Measurements from ENCODE around the gene PTPRG.

The PTPRG gene

GRCh38 chr3:61618231-61618630 lies 56.9 kb downstream of the PTPRG start:
- no peak overlapping the region for H3K4me2 ChIP-seq
- TF ChIP-seq CTCF (conservative IDR thresholded peaks at IDR 0.05; ENCODE audit: low read depth, low read length): no peak
- H4K20me1 ChIP-seq (ENCODE audit: insufficient read depth): no peaks in the 10 kb centered on the region
- no peaks in the 10 kb centered on the region for H3K36me3 ChIP-seq (ENCODE audit: insufficient read depth)
- H3K4me1 ChIP-seq (ENCODE audit: low read depth, poor library complexity, severe bottlenecking): no peaks in the 10 kb centered on the region
- no peaks in the 10 kb centered on the region for H3K27me3 ChIP-seq (ENCODE audit: insufficient read depth, low read depth)
- H3K27ac ChIP-seq: no peak overlapping the region
- H3K4me3 ChIP-seq (IDR thresholded peaks at IDR 0.05; ENCODE audit: insufficient read depth, low read depth, low read length): no peak overlapping the region
- no peak overlapping the region for H3K9ac ChIP-seq
- H2AFZ ChIP-seq (ENCODE audit: low read depth): no peak overlapping the region
- H3K79me2 ChIP-seq (ENCODE audit: insufficient read depth, low read depth): no peaks in the 10 kb centered on the region

DNA sequence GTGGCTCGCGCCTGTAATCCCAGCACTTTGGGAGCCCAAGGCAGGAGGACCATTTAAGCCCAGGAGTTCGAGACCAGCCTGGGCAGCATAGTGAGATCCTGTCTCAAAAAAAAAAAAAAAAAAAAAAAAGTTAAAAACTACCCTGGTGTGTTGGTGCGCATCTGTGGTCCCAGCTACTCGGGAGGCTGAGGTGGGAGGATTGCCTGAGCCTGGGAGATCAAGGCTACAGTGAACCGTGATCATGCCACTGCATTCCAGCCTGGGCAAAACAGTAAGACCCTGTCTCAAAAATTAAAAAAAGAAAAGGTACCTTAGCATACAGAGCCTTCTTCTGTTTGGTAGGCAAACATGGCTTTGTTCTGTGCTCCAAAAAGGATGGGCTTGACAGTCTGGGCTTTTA lies 57.5 kb downstream of the PTPRG start:
- Histone ChIP-seq H2AFZ (ENCODE audit: low read depth) (no peak overlapping the region), H3K4me1 (ENCODE audit: low read depth, poor library complexity, severe bottlenecking) (no peaks in the 10 kb centered on the region), H4K20me1 (ENCODE audit: insufficient read depth) (no peaks in the 10 kb centered on the region), H3K79me2 (ENCODE audit: insufficient read depth, low read depth) (no peaks in the 10 kb centered on the region), H3K4me2 (no peak overlapping the region), H3K27me3 (ENCODE audit: insufficient read depth, low read depth) (no peaks in the 10 kb centered on the region), H3K9ac (no peak overlapping the region), H3K27ac (no peak overlapping the region), H3K36me3 (ENCODE audit: insufficient read depth) (no peaks in the 10 kb centered on the region), H3K4me3 (IDR thresholded peaks at IDR 0.05; ENCODE audit: insufficient read depth, low read depth, low read length) (no peak overlapping the region)
- no peak for TF ChIP-seq CTCF (conservative IDR thresholded peaks at IDR 0.05; ENCODE audit: low read depth, low read length)

- Histone ChIP-seq H3K4me2 (no peak overlapping the region), H3K4me3 (IDR thresholded peaks at IDR 0.05; ENCODE audit: insufficient read depth, low read depth, low read length) (no peak overlapping the region), H3K27ac (no peak overlapping the region), H3K79me2 (ENCODE audit: insufficient read depth, low read depth) (no peaks in the 10 kb centered on the region), H3K4me1 (ENCODE audit: low read depth, poor library complexity, severe bottlenecking) (no peaks in the 10 kb centered on the region), H3K27me3 (ENCODE audit: insufficient read depth, low read depth) (no peaks in the 10 kb centered on the region), H3K9ac (no peak overlapping the region), H2AFZ (ENCODE audit: low read depth) (no peak overlapping the region), H3K36me3 (ENCODE audit: insufficient read depth) (no peaks in the 10 kb centered on the region), H4K20me1 (ENCODE audit: insufficient read depth) (no peaks in the 10 kb centered on the region)
- no peak for TF ChIP-seq CTCF (conservative IDR thresholded peaks at IDR 0.05; ENCODE audit: low read depth, low read length)
These were observed 58.7 kb downstream of the PTPRG start for GRCh38 chr3:61620073-61620472.

DNA sequence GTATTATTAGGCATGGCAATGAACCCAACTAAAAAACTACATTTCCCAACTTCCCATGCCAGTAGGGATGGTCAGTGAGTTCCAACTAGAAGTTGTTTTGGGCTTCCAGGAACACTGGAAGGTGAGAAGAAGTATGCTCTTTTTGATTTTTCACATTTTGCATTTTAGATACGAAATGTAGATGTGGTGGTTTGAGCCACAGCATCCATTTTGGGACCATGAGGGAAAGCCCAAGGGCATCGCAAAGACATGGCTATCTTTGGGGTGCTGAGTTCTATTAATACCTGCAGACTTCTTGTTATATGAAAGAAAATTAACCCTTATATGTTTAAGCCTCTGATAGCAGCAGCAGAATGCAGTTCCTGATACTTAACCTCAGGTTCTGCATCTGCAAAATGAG lies 62.9 kb downstream of the PTPRG start:
- Histone ChIP-seq H3K27me3 (ENCODE audit: insufficient read depth, low read depth) (no peaks in the 10 kb centered on the region), H3K4me1 (ENCODE audit: low read depth, poor library complexity, severe bottlenecking) (peaks cover 16% of the 10 kb centered on the region), H4K20me1 (ENCODE audit: insufficient read depth) (no peaks in the 10 kb centered on the region), H3K79me2 (ENCODE audit: insufficient read depth, low read depth) (no peaks in the 10 kb centered on the region), H3K4me2 (no peak overlapping the region), H3K27ac (no peak overlapping the region), H3K36me3 (ENCODE audit: insufficient read depth) (no peaks in the 10 kb centered on the region), H2AFZ (ENCODE audit: low read depth) (no peak overlapping the region), H3K4me3 (IDR thresholded peaks at IDR 0.05; ENCODE audit: insufficient read depth, low read depth, low read length) (no peak overlapping the region), H3K9ac (no peak overlapping the region)
- no peak for TF ChIP-seq CTCF (conservative IDR thresholded peaks at IDR 0.05; ENCODE audit: low read depth, low read length)

GRCh38 chr3:61625429-61625828 lies 64.1 kb downstream of the PTPRG start:
- Histone ChIP-seq H3K79me2 (ENCODE audit: insufficient read depth, low read depth) (no peaks in the 10 kb centered on the region), H3K27me3 (ENCODE audit: insufficient read depth, low read depth) (no peaks in the 10 kb centered on the region), H3K4me3 (IDR thresholded peaks at IDR 0.05; ENCODE audit: insufficient read depth, low read depth, low read length) (no peak overlapping the region), H3K4me1 (ENCODE audit: low read depth, poor library complexity, severe bottlenecking) (peaks cover 28% of the 10 kb centered on the region), H3K9ac (no peak overlapping the region), H3K36me3 (ENCODE audit: insufficient read depth) (no peaks in the 10 kb centered on the region), H2AFZ (ENCODE audit: low read depth) (no peak overlapping the region), H3K4me2 (no peak overlapping the region), H4K20me1 (ENCODE audit: insufficient read depth) (no peaks in the 10 kb centered on the region), H3K27ac (no peak overlapping the region)
- TF ChIP-seq CTCF (conservative IDR thresholded peaks at IDR 0.05; ENCODE audit: low read depth, low read length): no peak
